HepG2 (cell line): ENCODE data around the gene CHMP1B. TPM values are rescaled to one million over a fixed set of nuclear protein-coding genes. Genes with fewer than 3 reads are reported as not detected.

Experiments used
- CBX1 ChIP-seq: IDR thresholded peaks from one replicate; pipeline ENCODE4 v1.6.1; 2016; ENCODE audit warnings: antibody characterized with exemption, low read depth
- CEBPB ChIP-seq: IDR thresholded peaks from 2 replicates; pipeline ENCODE4 v1.6.1; 2011; ENCODE audit warnings: low read depth, low read length, improper control_type of control experiment, borderline replicate concordance
- EHMT2 ChIP-seq: fragments of 200-600 bp; sonication (generic); IDR thresholded peaks from 2 replicates; pipeline ENCODE4 v1.7.0; 2017; ENCODE audit warnings: antibody characterized with exemption, low read depth, low read length, borderline replicate concordance
- ETV6 ChIP-seq: sonication (generic); formaldehyde crosslinking; conservative IDR thresholded peaks from 2 replicates; pipeline ENCODE4 v1.4.0; 2020; ENCODE audit warnings: missing genetic modification reagents
- GATAD2A ChIP-seq: IDR thresholded peaks from 2 replicates; pipeline ENCODE4 v1.6.1; 2016
- MXI1 ChIP-seq: IDR thresholded peaks from 3 replicates; pipeline ENCODE4 v1.6.1; 2012; ENCODE audit warnings: low read depth, low read length, inconsistent platforms, borderline replicate concordance
- PHF20 ChIP-seq: sonication (generic); formaldehyde crosslinking; IDR thresholded peaks from 2 replicates; pipeline ENCODE4 v1.5.0; 2020; ENCODE audit warnings: mild to moderate bottlenecking, missing genetic modification reagents
- POLR2G ChIP-seq: fragments of 200-400 bp; formaldehyde crosslinking; IDR thresholded peaks from 2 replicates; pipeline ENCODE4 v1.6.1; 2018; ENCODE audit warnings: mild to moderate bottlenecking, low read depth, low read length, moderate library complexity
- SIN3B ChIP-seq: fragments of 150-350 bp; IDR thresholded peaks from 2 replicates; pipeline ENCODE4 v1.6.1; 2014; ENCODE audit warnings: low read length
- SMC3 ChIP-seq: IDR thresholded peaks from 2 replicates; pipeline ENCODE4 v1.6.1; 2011; ENCODE audit warnings: low read length, improper control_type of control experiment
- ZBTB20 ChIP-seq: sonication (generic); formaldehyde crosslinking; IDR thresholded peaks from 2 replicates; pipeline ENCODE4 v1.8.1; 2023; ENCODE audit warnings: missing genetic modification reagents, low read depth, mild to moderate bottlenecking, borderline replicate concordance
- ZNF136 ChIP-seq: sonication (generic); formaldehyde crosslinking; IDR thresholded peaks from 2 replicates; pipeline ENCODE4 v1.8.1; 2022; ENCODE audit warnings: low read depth, mild to moderate bottlenecking, moderate library complexity, missing genetic modification reagents
- ZNF331 ChIP-seq: sonication (generic); formaldehyde crosslinking; IDR thresholded peaks from 2 replicates; pipeline ENCODE4 v1.4.0; 2020; ENCODE audit warnings: missing genetic modification reagents
- ZNF350 ChIP-seq: sonication (generic); formaldehyde crosslinking; IDR thresholded peaks from 2 replicates; pipeline ENCODE4 v1.4.0; 2020; ENCODE audit warnings: mild to moderate bottlenecking, low read depth, missing genetic modification reagents, borderline replicate concordance
- ZNF367 ChIP-seq: sonication (generic); formaldehyde crosslinking; IDR thresholded peaks from 2 replicates; pipeline ENCODE4 v1.4.0; 2020; ENCODE audit warnings: missing genetic modification reagents, borderline replicate concordance
- ZNF484 ChIP-seq: sonication (generic); formaldehyde crosslinking; IDR thresholded peaks from 2 replicates; pipeline ENCODE4 v1.5.1; 2020; ENCODE audit warnings: mild to moderate bottlenecking, low read depth, missing genetic modification reagents, borderline replicate concordance
- polyA plus RNA-seq, 8 experiments: library from polyadenylated mRNA; depleted of rRNA in 3 of 8; stranded (reverse) in 7 of 8; unstranded in 1 of 8; fragments of >200 nt; fragmentation: Illumina TruSeq in 4 of 8; extraction: Trizol in 4 of 8; gene quantifications; 2 replicates each; pipeline versions ENCODE4 v1.2.1 to v1.2.3, GENCODE V29; 2011 to 2016; ENCODE audit warnings: low read depth in 4 of 8, missing spikeins in 1 of 8, mixed read lengths in 1 of 8; ENCODE audit not compliant: insufficient read depth in 1 of 8
- total RNA-seq, 5 experiments: library from RNA; depleted of rRNA; stranded (reverse); fragments of >200 nt; fragmentation: Illumina TruSeq; extraction: Trizol; gene quantifications; 2 replicates each; pipeline ENCODE4 v1.2.3, GENCODE V29; 2016; ENCODE audit warnings: low read depth in 1 of 5
- TF ChIP-seq, protein P1 (sequence below): sonication (generic); formaldehyde crosslinking; IDR thresholded peaks from 2 replicates; pipeline ENCODE4 v1.4.0; 2020; ENCODE audit warnings: low read depth, mild to moderate bottlenecking, missing genetic modification reagents
- TF ChIP-seq, protein P2 (sequence below): sonication (generic); formaldehyde crosslinking; IDR thresholded peaks from 2 replicates; pipeline ENCODE4 v1.5.0; 2020; ENCODE audit warnings: mild to moderate bottlenecking, missing genetic modification reagents, borderline replicate concordance
- TF ChIP-seq, protein P3 (sequence below), 2 experiments: sonication (generic) in 1 of 2; formaldehyde crosslinking in 1 of 2; IDR thresholded peaks; 2 replicates each; pipeline versions ENCODE4 v1.4.0 to v1.6.1; 2018 to 2020; ENCODE audit warnings: missing genetic modification reagents in 2 of 2, borderline replicate concordance in 1 of 2, low read depth in 1 of 2, mild to moderate bottlenecking in 1 of 2, missing biosample characterization in 1 of 2
- TF ChIP-seq, protein P4 (sequence below): IDR thresholded peaks from 2 replicates; pipeline ENCODE4 v1.6.1; 2016; ENCODE audit warnings: mild to moderate bottlenecking

The CHMP1B gene
- total and polyA plus RNA-seq, 2 of the 13 experiments (the other 11 are each of a cell fraction or from before 2014, with no cell fraction given) = 18.8 to 20.2 TPM

DNA sequence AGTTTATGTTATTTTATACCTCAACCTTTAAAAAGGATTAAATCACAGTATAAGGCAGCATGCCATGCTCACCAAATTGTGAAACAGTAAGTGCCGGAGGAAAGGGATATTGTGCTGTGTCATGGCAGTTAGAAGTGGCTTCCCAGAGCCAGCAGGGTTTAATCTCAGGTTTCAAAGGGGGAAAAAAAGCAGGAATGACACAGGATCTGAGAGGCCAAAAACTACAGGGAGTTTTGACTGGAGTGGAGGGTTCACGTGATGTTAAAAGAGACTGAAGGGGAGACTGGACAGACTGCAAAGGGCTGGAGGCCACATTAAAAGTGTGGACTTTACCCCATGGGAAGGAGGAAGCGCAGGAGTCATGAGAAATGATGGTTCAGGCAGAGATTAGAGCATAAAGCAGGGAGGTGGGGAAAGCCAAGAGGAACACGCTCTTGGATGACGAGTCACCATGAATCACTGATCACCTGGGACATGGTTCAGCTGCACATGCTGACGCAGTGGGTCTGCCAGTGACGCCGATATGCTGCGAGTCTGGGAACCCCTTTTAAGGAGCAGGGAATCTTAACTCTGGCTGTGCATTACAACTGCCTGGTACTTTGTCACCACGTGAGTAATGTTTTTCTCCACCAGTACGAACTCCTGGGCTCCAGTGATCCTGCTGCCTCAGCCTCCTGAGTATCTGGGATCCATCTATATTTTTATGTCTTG lies 6.1 kb downstream of the CHMP1B start (continued):
- TF ChIP-seq, protein P1, sequence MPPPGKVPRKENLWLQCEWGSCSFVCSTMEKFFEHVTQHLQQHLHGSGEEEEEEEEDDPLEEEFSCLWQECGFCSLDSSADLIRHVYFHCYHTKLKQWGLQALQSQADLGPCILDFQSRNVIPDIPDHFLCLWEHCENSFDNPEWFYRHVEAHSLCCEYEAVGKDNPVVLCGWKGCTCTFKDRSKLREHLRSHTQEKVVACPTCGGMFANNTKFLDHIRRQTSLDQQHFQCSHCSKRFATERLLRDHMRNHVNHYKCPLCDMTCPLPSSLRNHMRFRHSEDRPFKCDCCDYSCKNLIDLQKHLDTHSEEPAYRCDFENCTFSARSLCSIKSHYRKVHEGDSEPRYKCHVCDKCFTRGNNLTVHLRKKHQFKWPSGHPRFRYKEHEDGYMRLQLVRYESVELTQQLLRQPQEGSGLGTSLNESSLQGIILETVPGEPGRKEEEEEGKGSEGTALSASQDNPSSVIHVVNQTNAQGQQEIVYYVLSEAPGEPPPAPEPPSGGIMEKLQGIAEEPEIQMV (CRISPR knock-in tag) = no peak
- TF ChIP-seq ZNF331 (CRISPR knock-in tag) (peak; percentile 34; the same call in 1 of the 2 replicates), ZNF484 (CRISPR knock-in tag) (no peak), ZNF136 (CRISPR knock-in tag) (no peak), POLR2G (peak; percentile 69), MXI1 (no peak; the same call in 2 of the 3 replicates), ZNF350 (CRISPR knock-in tag) (no peak), SIN3B (no peak), EHMT2 (0 out of 2 replicates have a peak, but pooled peaks have one; percentile 34), ZNF367 (CRISPR knock-in tag) (no peak), ZBTB20 (CRISPR knock-in tag) (no peak; the same call in 1 of the 2 replicates), ETV6 (no peak; the same call in 1 of the 2 replicates), SMC3 (no peak), CBX1 (no peak), CEBPB (peak; percentile 72), GATAD2A (CRISPR knock-in tag) (peak; percentile 43; the same call in 1 of the 2 replicates), PHF20 (CRISPR knock-in tag) (no peak)
- TF ChIP-seq, protein P2, sequence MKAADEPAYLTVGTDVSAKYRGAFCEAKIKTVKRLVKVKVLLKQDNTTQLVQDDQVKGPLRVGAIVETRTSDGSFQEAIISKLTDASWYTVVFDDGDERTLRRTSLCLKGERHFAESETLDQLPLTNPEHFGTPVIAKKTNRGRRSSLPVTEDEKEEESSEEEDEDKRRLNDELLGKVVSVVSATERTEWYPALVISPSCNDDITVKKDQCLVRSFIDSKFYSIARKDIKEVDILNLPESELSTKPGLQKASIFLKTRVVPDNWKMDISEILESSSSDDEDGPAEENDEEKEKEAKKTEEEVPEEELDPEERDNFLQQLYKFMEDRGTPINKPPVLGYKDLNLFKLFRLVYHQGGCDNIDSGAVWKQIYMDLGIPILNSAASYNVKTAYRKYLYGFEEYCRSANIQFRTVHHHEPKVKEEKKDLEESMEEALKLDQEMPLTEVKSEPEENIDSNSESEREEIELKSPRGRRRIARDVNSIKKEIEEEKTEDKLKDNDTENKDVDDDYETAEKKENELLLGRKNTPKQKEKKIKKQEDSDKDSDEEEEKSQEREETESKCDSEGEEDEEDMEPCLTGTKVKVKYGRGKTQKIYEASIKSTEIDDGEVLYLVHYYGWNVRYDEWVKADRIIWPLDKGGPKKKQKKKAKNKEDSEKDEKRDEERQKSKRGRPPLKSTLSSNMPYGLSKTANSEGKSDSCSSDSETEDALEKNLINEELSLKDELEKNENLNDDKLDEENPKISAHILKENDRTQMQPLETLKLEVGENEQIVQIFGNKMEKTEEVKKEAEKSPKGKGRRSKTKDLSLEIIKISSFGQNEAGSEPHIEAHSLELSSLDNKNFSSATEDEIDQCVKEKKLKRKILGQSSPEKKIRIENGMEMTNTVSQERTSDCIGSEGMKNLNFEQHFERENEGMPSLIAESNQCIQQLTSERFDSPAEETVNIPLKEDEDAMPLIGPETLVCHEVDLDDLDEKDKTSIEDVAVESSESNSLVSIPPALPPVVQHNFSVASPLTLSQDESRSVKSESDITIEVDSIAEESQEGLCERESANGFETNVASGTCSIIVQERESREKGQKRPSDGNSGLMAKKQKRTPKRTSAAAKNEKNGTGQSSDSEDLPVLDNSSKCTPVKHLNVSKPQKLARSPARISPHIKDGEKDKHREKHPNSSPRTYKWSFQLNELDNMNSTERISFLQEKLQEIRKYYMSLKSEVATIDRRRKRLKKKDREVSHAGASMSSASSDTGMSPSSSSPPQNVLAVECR (CRISPR knock-in tag) = peak; percentile 31; the same call in 1 of the 2 replicates
- TF ChIP-seq, protein P3, sequence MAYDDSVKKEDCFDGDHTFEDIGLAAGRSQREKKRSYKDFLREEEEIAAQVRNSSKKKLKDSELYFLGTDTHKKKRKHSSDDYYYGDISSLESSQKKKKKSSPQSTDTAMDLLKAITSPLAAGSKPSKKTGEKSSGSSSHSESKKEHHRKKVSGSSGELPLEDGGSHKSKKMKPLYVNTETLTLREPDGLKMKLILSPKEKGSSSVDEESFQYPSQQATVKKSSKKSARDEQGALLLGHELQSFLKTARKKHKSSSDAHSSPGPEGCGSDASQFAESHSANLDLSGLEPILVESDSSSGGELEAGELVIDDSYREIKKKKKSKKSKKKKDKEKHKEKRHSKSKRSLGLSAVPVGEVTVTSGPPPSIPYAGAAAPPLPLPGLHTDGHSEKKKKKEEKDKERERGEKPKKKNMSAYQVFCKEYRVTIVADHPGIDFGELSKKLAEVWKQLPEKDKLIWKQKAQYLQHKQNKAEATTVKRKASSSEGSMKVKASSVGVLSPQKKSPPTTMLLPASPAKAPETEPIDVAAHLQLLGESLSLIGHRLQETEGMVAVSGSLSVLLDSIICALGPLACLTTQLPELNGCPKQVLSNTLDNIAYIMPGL (CRISPR knock-in tag; IDR thresholded peaks at IDR 0.05; ENCODE audit: borderline replicate concordance in 1 of 2, low read depth in 1 of 2) = 0 out of 4 replicates have a peak, but pooled peaks have one; percentile 11 to 16
- TF ChIP-seq, protein P4, sequence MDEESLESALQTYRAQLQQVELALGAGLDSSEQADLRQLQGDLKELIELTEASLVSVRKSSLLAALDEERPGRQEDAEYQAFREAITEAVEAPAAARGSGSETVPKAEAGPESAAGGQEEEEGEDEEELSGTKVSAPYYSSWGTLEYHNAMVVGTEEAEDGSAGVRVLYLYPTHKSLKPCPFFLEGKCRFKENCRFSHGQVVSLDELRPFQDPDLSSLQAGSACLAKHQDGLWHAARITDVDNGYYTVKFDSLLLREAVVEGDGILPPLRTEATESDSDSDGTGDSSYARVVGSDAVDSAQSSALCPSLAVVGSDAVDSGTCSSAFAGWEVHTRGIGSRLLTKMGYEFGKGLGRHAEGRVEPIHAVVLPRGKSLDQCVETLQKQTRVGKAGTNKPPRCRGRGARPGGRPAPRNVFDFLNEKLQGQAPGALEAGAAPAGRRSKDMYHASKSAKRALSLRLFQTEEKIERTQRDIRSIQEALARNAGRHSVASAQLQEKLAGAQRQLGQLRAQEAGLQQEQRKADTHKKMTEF (CRISPR knock-in tag) = peak; percentile 42
